GM19351 (cell line): ENCODE data around the gene MAPK7.

Experiments
- ATAC-seq: cut with Tn5 transposase; IDR thresholded peaks from one replicate; pipeline ENCODE4 v1.9.1; 2021; ENCODE audit warnings: mild to moderate bottlenecking, moderate library complexity; ENCODE audit not compliant: unreplicated experiment

MAPK7 gene

DNA sequence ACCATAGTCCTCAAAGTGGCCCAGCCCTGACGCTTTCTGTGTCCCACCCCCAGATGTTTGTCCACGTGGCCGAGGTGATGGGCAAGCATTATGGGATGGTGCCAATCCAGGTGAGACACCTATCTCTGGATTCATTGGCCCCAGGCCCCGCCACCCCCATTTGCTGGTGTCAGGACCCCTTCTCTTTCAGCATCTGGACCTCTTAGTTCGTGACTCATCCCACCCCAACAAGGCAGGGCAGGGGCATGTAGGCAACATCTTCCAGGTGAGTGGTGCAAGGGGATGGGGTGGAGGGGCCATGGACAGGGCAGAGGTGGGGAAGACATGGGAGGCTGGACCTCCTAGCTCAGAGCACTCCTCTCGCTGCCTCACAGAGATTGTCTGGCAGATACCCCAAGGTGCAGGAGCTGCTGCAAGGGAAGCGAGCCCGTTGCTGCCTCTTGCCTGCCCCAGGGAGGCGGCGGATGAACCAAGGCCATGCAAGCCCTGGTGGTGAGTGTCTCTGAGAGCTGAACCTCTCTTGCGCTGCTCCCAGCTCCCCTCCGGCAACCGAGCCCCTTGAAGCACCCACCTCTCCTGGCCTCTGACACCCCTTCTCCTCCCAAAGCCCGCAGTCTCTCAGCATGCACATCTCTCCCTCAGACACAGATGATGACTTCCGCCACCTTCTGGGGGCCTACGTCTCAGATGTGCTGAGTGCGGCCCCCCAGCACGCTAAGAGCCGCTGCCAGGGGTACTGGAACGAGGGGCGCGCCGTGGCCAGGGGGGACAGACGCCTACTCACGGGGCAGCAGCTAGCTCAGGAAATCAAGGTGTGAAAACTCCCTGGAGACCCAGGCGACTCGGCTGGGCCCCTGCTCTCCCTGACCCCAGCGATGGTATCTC lies 36.3 kb downstream of the MAPK7 start:
- ATAC-seq: no peak

DNA sequence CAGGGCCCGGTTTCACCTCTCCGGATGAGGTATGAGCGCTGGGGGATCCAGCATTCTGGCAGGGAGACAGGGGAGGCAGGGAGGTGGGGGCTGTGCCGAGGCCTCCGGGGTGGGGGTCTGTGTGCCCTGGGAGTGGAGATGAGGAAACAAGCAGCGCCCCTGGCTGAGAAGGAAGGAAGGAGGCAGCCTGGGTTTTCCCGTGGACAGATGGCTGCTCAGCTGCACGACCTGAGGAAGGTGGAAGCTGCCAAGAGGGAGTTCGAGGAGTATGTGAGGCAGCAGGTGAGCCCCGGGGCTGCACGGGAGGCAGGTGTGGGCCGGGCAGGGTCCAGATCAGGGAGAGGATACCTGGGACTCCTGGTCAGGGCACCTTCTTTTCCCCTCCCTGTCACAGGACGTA lies 37.0 kb downstream of the MAPK7 start:
- ATAC-seq: no peak

DNA sequence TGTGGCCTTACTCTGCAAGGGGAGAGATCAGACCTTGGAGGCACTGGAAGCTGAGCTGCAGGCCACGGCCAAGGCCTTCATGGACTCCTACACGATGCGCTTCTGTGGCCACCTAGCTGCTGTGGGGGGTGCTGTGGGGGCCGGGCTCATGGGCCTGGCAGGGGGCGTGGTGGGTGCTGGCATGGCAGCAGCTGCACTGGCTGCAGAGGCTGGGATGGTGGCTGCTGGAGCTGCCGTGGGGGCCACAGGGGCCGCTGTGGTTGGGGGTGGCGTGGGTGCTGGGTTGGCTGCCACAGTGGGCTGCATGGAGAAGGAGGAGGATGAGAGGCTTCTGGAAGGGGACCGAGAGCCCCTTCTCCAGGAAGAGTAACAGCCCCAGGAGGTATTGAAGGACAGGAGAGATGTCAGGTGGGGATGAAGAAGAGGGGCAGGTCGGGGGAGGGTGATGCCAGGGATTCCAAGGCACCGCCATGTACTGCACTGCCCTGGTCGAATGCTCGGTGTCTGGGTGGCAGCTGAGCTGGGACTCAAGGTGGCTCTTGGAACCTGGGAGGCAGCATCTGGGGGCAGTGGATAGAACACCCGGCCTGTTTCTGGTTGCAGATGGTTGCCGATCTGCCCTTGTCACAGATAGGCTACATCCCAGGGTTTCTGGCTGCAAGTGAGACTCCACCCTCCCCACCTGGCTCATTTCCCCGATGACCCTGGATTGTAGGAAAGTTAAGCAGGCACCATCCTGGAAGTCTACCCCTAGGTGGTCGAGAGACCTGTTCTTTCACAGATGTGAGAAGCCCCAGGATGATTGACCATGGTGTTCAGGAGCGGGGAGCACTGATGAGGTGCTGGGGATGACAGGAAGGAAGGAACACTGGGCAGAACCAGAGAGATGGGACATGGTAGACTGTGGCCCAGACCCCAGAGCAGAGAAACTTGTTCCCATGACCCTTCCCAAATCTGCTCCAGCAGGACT lies 37.8 kb downstream of the MAPK7 start:
- no peak for ATAC-seq

DNA sequence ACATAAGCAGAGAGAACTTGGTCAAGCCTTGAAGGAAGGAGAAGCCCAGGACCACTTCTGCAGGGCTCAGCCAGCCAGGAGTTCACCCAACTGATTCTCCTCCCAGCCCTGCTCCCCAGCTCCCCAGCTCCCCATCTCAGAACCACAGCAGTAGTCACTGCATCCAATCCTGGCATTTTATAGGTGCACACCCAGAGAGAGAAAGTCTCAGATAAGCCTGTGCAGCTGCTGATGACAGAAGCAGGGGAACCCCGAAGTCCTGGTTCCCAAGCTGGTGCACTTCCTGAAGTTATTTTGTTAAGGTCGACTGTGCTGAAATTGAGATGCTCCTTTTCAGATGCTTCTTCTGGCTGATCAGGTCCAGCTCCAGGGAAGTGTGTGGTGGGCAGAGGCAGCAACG lies 39.3 kb downstream of the MAPK7 start:
- no peak for ATAC-seq

DNA sequence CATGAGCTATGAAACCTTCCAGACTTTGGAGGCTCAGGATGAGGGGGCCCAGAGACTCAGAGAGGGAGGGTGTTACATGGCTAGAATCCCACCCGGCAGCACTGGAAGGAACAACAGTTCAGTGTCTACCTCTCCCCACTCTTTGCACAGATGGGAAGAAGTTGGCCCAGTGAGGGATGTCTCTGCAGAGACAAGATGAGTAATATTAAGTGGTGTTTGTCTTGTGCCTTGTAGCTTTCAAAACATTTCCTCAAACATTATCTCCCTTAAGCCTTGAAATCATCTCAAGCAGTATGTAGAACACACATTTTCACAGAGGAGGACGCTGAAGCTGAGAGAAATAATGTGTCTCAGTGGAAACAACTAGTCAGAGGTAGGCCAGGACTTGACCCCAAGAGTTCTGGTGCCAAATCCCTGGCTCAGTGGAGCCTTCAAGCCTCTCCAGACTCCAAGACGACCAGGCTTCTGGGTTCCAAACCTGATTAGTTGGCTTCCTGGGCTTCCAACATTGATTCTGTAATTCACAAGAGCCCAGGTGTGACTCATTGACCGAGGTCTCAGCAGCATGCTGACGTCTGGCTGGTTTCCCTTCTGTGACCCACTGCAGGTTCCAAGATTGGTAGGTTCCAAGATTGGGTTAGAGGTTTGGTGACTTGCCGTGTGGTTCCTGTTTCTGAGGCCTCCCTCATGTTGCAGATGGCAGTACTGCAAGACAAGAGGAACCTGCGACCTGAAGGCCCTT lies 40.1 kb downstream of the MAPK7 start:
- no peak for ATAC-seq

DNA sequence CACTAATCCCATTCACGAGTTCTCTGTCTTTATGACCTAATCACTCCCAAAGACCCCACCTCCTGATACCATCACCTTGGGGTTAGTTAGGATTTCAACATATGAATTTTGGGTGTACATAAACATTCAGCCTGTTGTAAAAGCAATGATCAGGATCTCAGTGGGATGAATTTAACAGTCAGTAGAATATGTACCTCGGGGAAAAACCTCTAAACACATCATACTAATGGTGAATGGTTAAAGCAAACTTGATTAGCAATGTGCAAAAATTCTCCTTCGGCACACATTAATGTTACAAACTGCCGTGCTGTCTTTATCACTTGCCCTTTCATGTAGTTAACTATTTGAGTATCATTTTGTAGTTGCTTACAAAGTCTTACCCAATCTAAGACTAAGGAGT lies 42.9 kb downstream of the MAPK7 start:
- no peak for ATAC-seq

DNA sequence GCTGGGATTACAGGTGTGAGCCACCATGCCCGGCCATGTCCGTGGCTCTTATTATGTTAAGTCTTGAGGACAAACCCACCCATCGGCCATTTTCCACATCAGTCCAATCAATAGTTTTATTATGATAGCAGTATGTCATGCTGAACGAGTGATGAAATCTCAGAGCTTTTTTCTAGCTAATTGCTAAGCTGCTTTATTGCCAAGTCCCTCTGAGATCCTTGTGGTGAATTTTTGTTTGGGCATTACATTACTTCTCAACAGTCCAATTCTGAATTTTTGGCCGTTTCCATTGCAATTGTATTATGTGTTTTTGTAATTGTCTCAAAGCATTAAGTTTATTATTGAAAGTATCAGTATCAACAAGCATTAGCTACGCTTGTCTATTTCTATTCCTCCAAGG lies 43.6 kb downstream of the MAPK7 start:
- no peak for ATAC-seq

DNA sequence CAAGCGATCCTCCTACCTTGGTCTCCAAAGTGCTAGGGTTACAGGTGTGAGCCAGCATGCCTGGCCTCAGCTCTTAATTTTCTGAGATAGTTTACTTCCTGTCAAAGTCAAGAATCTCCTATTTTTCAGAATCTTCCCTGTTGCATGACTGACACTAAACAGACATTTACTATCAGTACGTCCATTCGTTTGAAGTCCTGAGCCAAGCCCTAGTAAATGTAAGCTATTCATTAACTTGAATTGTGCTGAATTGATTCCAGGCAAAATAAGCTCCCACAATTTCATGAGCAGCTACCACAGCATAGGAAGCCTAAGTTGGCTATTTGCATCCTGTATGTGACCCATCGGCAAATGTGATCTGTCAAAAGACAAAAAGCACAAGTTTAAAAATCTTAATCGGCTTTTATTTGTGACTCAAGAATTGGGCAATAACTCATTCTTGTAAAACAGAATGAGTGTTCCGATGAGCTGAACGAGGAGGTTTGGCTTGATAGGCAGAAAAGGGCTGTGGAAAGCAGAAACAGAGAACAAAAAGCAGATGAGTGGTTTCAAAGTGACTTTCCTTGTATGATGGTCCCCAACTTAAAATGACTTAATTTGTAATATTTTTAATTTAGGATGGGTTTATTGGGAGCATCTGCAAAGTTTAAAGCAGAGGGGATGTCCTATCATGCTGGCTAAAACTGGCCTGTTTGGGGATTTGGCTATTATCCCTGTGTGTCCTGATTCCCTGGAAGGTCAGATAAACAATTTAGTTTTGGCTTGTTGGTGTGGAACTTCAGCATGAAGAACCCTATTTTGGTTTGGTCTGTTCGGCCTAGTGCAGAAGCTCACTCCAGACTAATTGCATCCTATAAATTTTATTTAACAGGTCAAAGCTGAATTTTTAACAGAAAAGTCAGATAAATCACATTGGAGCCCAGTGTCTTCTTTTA lies 46.9 kb downstream of the MAPK7 start:
- no peak for ATAC-seq

DNA sequence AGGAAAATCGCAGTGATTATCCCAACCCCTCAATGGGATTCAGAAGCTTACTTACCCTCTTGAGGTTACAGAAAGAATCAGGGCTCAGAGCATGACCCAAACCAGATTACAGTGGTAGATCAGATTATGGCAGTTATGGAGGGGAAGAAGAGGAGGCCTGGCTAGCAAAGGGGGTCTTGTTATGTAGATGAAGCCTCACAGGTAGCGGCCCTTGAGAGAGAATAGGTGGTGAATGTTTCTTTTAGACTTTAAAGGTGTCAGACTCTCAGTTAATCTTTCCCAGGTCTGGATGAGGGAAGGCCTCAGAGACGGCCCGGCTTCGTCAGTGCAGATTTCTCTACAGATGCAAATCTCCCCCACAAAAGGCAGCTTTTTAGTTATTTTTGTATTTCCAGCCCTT lies 48.3 kb downstream of the MAPK7 start:
- ATAC-seq: no peak

DNA sequence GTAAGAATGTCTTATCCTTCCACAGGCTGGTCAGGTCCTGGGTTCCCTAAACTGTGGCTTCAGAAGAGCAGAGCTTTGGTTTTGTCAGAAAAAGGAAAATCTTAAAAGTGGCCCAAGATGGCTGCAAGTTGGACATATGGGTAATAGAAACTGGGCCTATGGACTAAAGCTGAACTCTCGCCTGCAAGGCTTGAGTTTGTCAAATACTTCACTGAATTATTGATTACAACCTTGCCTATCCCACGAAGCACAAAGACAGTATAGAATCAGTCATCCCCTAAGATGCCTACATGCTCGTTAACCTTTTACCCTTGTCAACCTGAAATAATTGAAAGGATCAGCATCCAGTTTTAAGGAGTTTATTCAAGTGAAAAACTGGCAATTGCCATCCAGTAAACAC lies 53.4 kb downstream of the MAPK7 start:
- no peak for ATAC-seq
